Psoas muscle (tissue), 8 donors: Measurements from ENCODE around the gene KLHL13. TPM values are rescaled to one million over a fixed set of nuclear protein-coding genes. Genes with fewer than 3 reads are reported as not detected.
"Not testable (repeated sequence)": the region's sequence is repeated elsewhere in the genome, so short reads cannot be mapped to it uniquely, and the experiment has no call there.

Experiments
- ATAC-seq, 4 donors: fragments of 200-7000 bp; cut with Tn5 transposase; one replicate each; pipeline ENCODE4 v1.9.1; 2020; ENCODE audit warnings: moderate library complexity in 3 of 4, mild to moderate bottlenecking in 2 of 4
- DNase-seq, 2 donors: peaks; one replicate each; pipeline ENCODE4 v3.0.0-alpha.2; 2020
- H3K27ac ChIP-seq: fragments of 200-600 bp; one replicate; pipeline ENCODE4 v1.8.0; 2022
- H3K27me3 ChIP-seq, 3 donors: fragments of 200-600 bp in 1 of 3; one replicate each; pipeline versions ENCODE4 v1.6.1 to v1.8.0; 2013 to 2022; ENCODE audit warnings: low read length in 2 of 3, mild to moderate bottlenecking in 2 of 3, moderate library complexity in 1 of 3; ENCODE audit not compliant: insufficient read depth in 3 of 3
- H3K36me3 ChIP-seq, 2 donors: fragments of 200-600 bp in 1 of 2; one replicate each; pipeline versions ENCODE4 v1.6.1 to v1.8.0; 2013 to 2022; ENCODE audit warnings: low read depth in 1 of 2, mild to moderate bottlenecking in 1 of 2, moderate library complexity in 1 of 2; ENCODE audit not compliant: insufficient read depth in 1 of 2
- H3K4me1 ChIP-seq: fragments of 200-600 bp; one replicate; pipeline ENCODE4 v1.8.0; 2022
- H3K4me3 ChIP-seq: fragments of 200-600 bp; one replicate; pipeline ENCODE4 v1.8.0; 2022; ENCODE audit warnings: mild to moderate bottlenecking
- H3K9me3 ChIP-seq: fragments of 200-600 bp; one replicate; pipeline ENCODE4 v1.8.0; 2022
- whole genome bisulfite sequencing, 3 donors: extraction: QIAGEN DNeasy Blood & Tissue Kit; methylation state at CpG; one replicate each; pipeline versions ENCODE4 v1.1.6 to v1.1.7; 2013; 5-methylcytosine and 5-hydroxymethylcytosine counted together
- intact Hi-C, 2 donors: fragments of 100-400 bp; cut with DNase I; formaldehyde crosslinking; loops; one replicate each; pipeline versions ENCODE4 v1.11.0 to v1.14.2; 2022
- polyA plus RNA-seq, 3 donors: library from polyadenylated mRNA; stranded (reverse); fragments of 200-250 nt; gene quantifications; one replicate each; pipeline ENCODE4 v1.2.3, GENCODE V29; 2013
- total RNA-seq, 4 donors: library from RNA; stranded (reverse); fragmentation: NEBNext Ultra II Directional in 2 of 4; extraction: Animal tissue kit (Norgen Biotek cat#: 25700) in 2 of 4; gene quantifications; one replicate each; pipeline versions ENCODE4 v1.2.1 to v1.2.4, GENCODE V29; 2021 to 2023
- TF ChIP-seq, protein P1 (sequence below): fragments of 200-600 bp; IDR thresholded peaks from one replicate; pipeline ENCODE4 v1.8.0; 2022; ENCODE audit warnings: antibody characterized with exemption
- donor health status: healthy with polysubstance abuse.
- donor health status: DM: no; HTN: no; CAD: no; lungs with moderate emphysema.
- donor health status: Bipolar disorder and iron deficiency.
- donor health status: healthy.
- donor health status: DM: yes; HTN: yes; CAD: no.
- donor health status: DM: no; HTN: no; CAD: no.
- donor health status: DM: no; HTN: no; CAD: no.
- donor health status: DM: yes; HTN: yes; CAD: no.

The KLHL13 gene
- total and polyA plus RNA-seq, 7 donors, result 0.61 to 4.5 (median 1.5) TPM

GRCh38 chrX:117972711-117973109 lies 143.9 kb downstream of the KLHL13 start:
- WGBS, 3 donors, result 10 to 24% (median 10%) methylated on average over 7 of the region's 7 CpGs

DNA sequence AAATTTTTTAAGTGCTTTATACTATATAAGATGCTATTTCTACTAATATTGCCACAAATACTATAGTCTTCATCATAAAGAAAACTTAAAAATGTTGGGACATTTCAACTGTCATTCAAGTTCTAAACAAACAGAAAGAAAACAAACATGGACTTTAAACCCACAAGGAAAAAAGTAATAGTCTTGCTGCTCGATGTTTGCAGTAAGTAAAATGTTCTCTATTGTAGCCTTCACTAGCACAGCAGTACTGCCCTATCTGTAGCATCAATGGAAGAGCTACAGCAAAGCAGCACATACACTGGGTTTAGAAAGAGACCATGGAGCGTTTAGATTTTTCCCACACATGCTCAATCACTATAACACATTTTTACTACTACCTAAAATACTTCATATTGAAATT lies 146.8 kb downstream of the KLHL13 start:
- no peak overlapping the region for H3K4me3 ChIP-seq
- no peaks in the 10 kb centered on the region for H3K27me3 ChIP-seq
- H3K36me3 ChIP-seq, result no peaks in the 10 kb centered on the region
- intact Hi-C loops, result no loop called here
- ATAC-seq (no peak), DNase-seq (no peak)
- no peaks in the 10 kb centered on the region for H3K9me3 ChIP-seq
- H3K4me1 ChIP-seq, result no peaks in the 10 kb centered on the region
- H3K27ac ChIP-seq, result no peak overlapping the region
- TF ChIP-seq, protein P1, sequence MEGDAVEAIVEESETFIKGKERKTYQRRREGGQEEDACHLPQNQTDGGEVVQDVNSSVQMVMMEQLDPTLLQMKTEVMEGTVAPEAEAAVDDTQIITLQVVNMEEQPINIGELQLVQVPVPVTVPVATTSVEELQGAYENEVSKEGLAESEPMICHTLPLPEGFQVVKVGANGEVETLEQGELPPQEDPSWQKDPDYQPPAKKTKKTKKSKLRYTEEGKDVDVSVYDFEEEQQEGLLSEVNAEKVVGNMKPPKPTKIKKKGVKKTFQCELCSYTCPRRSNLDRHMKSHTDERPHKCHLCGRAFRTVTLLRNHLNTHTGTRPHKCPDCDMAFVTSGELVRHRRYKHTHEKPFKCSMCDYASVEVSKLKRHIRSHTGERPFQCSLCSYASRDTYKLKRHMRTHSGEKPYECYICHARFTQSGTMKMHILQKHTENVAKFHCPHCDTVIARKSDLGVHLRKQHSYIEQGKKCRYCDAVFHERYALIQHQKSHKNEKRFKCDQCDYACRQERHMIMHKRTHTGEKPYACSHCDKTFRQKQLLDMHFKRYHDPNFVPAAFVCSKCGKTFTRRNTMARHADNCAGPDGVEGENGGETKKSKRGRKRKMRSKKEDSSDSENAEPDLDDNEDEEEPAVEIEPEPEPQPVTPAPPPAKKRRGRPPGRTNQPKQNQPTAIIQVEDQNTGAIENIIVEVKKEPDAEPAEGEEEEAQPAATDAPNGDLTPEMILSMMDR, result no peak
- WGBS, 3 donors, result 62 to 85% (median 79%) methylated on average over 2 of the region's 2 CpGs

More at GRCh38 chrX:117972711-117973109, 143.9 kb downstream of the KLHL13 start:
- no peaks in the 10 kb centered on the region for H3K27me3 ChIP-seq
- H3K4me3 ChIP-seq, result no peak overlapping the region
- no peaks in the 10 kb centered on the region for H3K4me1 ChIP-seq
- intact Hi-C loops, result no loop called here
- no peaks in the 10 kb centered on the region for H3K36me3 ChIP-seq
- ATAC-seq, result no peak
- no peak overlapping the region for H3K27ac ChIP-seq
- no peaks in the 10 kb centered on the region for H3K9me3 ChIP-seq
- DNase-seq, result no peak
- TF ChIP-seq, protein P1, result no peak

DNA sequence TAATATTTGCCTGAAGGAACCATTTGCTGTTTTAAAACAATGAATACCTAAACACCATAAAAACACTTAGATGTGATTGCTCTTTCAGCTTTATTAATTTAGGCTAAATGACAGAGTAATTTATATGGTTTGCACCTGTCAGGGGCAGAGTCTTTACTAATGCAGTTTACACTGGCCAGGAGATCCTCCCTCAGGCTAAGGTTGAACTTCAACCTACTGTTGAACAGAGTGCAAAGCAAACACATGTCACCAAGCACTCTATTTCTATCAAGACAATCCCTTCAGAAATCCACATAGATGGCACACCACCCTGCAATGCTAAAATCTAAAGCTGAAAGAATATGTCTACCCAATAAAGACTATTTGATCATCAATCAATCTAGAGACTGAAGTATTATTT lies 147.3 kb downstream of the KLHL13 start:
- Histone ChIP-seq H3K9me3 (no peaks in the 10 kb centered on the region), H3K4me1 (no peaks in the 10 kb centered on the region), H3K27ac (no peak overlapping the region), H3K4me3 (no peak overlapping the region), H3K36me3 (no peaks in the 10 kb centered on the region), H3K27me3 (no peaks in the 10 kb centered on the region)
- intact Hi-C loops, result no loop called here
- no peak for ATAC-seq
- TF ChIP-seq, protein P1, result no peak
- no peak for DNase-seq

GRCh38 chrX:117959045-117959444 lies 157.6 kb downstream of the KLHL13 start:
- intact Hi-C loops, result no loop called here
- WGBS, 3 donors, result 80 to 95% (median 91%) methylated on average over 4 of the region's 4 CpGs
- Histone ChIP-seq H3K27ac (no peak overlapping the region), H3K4me1 (no peaks in the 10 kb centered on the region), H3K27me3 (no peaks in the 10 kb centered on the region), H3K9me3 (no peaks in the 10 kb centered on the region), H3K36me3 (no peaks in the 10 kb centered on the region), H3K4me3 (no peak overlapping the region)
- TF ChIP-seq, protein P1, result no peak
- DNase-seq (no peak), ATAC-seq (no peak)

GRCh38 chrX:117957128-117957527 lies 159.5 kb downstream of the KLHL13 start:
- intact Hi-C loops, result no loop called here
- 30 to 47% (median 30%) methylated on average over 2 of the region's 2 CpGs for WGBS, 3 donors

GRCh38 chrX:117939296-117939695 lies 177.3 kb downstream of the KLHL13 start:
- H3K36me3 ChIP-seq, H3K4me1 ChIP-seq, H3K27ac ChIP-seq, H3K27me3 ChIP-seq, DNase-seq, H3K9me3 ChIP-seq, ATAC-seq, H3K4me3 ChIP-seq, intact Hi-C loops: not testable (repeated sequence)
- 46 to 93% (median 85%) methylated on average over 1 of the region's 1 CpG for WGBS, 3 donors

More at GRCh38 chrX:117957128-117957527, 159.5 kb downstream of the KLHL13 start:
- Histone ChIP-seq H3K36me3 (no peaks in the 10 kb centered on the region), H3K27ac (no peak overlapping the region), H3K27me3 (no peaks in the 10 kb centered on the region), H3K9me3 (no peaks in the 10 kb centered on the region), H3K4me1 (no peaks in the 10 kb centered on the region), H3K4me3 (no peak overlapping the region)
- ATAC-seq (no peak), DNase-seq (no peak)
- TF ChIP-seq, protein P1, result no peak
